HS-27A (cell line): ENCODE data around the gene LTO1.

Experiments
- DNase-seq: peaks from one replicate; pipeline ENCODE4 v3.0.0-alpha.2; 2012; ENCODE audit warnings: low read depth, missing footprints

LTO1 gene

DNA sequence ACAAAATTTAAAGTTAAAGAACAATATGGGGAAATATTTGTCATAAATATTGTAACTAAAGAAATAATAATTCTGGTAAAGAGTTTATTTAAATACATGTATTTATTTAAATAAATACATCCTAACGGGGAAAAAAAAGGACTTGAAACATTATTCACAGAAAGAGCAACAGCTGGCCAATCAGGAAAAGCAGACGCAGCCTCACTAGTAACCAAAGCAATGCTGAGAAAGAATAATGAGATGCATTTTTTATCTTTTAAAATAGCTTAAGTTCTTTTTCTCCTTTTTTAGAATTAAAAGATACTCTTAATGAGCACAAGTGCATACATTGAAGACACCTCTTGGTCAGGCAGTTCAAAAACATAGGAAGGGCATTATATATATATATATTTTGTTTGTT is 2.6 kb upstream of the LTO1 start:
- no peak for DNase-seq

DNA sequence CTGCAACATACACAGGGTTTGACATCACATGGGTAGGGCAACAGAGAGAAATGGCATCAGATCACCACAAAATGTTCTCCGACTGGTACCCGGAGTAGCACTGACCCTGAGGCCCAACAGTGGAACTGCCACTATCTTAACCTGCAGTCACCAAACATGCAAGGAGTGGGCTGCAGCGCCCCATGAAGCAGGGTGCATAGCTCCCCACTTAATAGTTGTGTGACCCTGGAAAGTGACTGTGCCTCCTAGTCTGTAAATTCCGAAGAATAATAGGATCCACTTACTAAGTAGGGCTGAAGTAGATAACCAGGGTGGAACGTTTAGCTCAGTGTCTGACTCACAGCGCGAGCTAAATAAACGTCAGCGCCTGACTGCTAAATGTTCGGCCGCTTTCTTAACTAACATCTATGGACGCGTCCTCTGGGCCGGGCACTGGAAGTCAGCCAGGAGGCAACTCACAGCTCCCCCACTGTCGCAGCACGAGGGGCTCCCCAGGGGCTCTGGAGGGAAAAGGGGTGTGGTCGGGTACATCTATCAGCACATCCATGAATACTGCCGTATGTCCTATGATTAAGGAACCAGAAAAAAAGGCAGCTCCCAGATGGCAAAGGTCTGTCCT is 777 bp downstream of the LTO1 start:
- DNase-seq: peak; percentile 40

DNA sequence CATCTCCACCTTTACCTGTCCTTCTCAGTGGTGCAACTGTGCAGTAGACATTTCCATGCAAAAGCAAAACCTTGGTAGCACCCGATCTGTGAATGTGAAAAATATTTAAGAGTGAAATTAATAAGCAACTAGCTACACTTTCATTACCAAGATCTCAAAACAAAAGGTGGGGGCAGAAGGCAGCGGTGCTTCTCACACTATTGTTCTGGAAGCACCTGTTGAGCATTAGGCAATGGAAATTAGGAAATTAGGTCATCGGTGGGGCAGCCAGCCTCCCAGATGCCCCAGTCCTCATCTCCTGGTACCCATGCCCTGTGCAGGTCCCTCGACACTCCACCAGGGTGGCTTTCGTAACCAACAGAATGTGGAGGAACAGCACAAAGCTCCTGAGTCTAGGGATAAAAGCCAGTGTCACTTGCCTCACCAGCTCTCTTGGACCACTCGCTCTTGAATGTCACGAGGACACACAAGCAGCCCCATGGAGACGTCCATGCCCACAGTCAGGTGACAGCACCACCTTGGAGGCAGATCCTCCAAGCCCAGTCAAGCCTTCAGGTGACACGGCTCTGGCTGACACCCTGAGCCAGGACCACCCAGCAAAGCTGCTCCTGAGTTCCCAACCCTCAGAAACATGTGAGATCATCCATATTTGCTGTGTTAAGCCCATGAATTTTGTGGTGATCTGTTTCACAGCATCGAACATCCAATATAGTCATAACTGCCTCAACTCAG is 3.3 kb downstream of the LTO1 start:
- DNase-seq: no peak

DNA sequence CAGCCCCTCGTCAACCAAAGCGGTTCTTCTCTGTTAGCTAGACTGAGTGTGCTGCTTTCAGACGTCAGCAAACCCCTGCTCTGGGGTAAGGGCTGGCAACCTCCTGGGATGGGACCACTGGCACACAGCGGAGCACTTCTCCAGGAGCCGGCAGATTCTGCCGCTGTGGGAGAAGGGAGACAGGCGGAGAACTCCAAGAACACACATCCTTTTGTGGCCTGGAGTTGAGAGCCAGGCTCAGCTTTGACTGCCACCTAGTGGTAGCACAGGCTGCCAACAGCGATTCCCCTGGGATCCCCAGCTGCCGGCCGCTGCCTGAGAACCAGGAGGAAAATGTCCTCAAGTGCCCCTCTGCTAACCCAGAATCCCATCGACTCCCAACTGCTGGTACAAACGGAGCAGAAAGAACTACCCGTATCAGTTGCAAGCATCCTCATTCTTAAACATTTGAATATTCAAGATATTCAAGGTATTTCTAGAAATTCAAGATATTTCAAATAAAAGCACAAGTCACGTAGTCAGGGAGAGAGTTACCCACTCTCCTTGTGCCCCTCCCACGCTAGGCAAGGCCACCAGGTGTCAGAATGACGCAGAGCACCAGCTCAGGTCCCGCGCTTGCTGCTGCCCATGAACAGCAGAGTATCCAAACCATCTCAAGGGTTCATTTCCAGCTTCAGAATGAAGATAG is 4.9 kb downstream of the LTO1 start:
- DNase-seq: no peak

DNA sequence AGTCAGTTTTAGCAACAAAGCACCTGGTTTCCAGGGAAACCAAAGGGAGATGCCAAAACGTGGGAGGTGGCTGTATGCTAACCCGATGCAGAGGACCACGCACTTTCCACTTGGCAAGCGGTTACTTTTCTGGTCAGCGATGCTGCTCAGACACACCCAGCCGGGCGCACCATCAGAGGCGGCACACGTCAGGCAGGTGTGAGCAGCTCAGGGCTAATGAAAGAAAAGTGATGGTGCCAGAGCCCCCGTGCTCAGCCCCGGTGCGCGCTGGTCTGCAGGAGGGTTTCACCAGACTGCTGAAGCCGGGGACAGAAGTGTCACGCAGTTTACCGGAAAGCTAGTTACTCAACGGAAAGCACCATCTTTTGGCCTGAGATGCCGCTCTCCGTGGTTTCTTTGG is 5.7 kb downstream of the LTO1 start:
- DNase-seq: no peak

GRCh38 chr11:69667619-69668604 is 7.2 kb downstream of the LTO1 start:
- no peak for DNase-seq

DNA sequence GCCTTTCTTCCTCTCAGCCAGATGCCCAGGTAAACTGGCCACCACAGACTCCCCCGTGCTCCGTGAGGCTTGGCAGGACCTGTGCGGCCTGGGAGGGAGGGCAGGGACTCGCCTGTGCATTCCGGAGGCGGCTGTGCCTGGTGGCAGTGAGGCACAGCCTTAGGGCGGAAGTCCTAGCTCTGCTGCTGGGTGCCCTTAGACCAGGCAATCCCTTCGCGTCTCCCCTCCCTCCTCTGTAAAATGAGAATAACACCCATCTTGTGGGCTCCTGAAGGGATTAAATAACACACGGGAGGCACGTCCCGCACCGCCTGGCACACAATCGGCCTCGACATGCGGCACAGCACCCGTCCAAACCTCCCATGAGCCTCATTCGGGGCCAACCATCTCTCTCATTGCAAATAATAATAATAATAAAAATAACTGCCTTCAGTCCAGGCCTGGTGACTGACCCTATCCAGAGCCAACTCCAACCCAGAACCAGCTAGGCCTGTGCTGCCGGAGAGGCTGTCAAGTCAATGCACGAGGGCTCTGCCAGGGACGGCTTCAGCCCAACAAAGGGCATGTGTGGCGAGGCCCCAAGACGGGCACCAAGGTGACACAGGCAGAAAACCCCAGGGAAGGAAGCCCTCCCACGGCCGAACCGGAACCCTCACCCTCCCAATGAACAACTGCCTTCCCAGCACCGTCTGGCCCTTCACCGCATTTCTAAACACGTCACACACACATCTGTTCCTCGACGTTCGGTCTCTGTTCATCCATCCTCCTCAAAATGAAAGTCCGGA is 8.2 kb downstream of the LTO1 start:
- DNase-seq: no peak

GRCh38 chr11:69666261-69666660 is 8.9 kb downstream of the LTO1 start:
- DNase-seq: no peak

DNA sequence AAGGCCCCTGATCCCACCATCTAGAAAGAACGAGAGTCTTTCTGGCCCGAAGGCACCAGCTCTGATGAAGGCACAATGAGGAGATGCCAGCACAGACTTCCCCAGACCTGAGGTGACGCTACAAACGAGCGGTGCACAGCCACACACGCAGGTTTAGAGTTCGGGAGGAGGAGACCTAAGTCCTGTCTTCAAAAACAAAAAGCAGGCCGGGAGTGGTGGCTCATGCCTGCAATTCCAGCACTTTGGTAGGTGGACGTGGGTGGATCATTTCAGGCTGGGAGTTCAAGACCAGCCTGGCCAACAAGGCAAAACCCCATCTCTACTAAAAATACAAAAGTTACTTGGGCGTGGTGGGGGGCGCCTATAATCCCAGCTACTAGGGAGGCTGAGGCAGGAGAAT is 9.5 kb downstream of the LTO1 start:
- DNase-seq: no peak

DNA sequence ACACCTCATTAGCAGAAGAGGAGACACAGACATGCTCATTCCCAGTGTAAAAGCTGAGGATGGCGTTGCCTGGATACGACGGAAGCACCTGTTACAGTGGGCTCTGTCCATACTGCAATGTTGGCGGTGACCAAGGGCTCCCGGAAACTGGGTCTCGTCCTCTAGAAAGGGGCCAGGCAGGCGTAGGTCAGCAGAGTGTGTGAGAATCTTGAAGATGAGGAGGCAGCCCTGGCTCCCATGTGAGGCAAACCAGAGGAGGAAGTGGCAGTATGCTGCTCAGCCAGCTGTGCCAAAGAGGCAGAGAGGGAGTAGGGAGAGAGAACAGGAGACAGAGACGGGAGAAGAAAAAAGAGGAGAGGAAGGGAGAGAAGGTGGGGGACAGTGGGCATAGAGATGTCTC is 10.3 kb downstream of the LTO1 start:
- no peak for DNase-seq

DNA sequence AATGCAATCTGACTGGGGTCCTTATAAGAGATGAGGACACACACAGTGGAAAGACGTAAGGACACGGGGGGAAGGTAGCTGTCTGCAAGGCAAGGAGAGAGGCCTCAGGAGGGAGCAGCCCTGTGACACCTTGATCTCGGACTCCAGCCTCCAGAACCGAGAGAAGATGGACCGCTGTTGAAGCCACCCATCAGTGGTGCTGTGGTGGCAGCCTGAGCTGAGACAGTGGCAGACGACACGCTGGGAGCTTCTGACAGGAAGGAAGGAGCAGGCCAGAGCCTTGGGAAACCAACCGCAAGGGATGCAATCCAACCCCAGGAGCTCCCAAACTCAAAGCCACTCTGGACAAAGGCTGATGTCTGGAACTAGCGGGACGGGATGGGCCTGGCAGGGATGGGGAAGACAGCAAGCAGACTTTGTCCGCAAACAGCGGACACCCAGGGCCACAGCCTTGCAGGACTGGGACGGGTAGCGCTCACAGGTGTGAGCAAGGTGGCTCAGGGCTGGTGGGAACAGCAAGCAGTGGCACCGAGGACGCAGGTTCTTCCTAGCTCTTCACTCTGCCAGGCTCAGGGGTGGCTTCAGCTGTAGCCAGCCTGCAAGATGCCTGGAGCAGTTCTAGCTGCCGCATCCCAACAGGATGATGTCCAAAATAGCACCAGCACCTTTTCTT is 10.9 kb downstream of the LTO1 start:
- DNase-seq: no peak

DNA sequence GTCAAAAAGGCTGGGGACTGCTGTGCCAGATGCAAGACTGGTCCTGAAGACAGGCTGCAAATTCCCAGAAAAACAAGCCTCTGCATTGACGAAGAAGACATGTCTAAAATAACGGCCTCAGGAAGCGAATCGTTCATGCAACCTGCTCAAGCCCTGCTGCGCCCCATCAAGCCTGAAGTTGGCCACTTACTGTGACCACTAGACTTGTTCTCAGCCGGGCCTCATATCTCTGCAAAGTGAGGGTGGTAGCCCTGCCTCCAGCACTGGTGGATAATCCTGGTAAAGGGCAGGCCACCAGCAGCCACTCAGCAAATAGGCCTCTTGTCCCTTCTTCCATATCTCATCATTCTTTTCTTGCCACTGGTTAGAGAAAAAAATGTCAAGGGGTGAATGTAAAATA is 11.8 kb downstream of the LTO1 start:
- no peak for DNase-seq

DNA sequence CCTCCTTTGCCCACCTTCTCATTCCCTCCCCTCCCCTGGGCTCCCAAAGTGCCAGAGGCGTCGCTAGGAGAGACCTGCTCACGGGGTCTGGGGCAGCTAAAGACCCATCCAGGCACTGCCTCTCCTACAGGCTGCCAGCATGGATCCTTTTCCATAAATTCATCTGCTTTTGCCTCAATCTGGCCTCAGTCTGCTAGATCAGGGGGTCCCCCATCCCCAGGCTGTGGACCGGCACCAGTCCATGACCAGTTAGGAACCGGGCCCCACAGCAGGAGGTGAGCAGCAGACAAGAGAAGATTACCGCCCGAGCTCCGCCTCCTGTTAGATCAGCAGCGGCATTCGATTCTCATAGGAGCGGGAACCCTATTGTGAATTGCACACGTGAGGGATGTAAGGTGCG is 12.3 kb downstream of the LTO1 start:
- no peak for DNase-seq

DNA sequence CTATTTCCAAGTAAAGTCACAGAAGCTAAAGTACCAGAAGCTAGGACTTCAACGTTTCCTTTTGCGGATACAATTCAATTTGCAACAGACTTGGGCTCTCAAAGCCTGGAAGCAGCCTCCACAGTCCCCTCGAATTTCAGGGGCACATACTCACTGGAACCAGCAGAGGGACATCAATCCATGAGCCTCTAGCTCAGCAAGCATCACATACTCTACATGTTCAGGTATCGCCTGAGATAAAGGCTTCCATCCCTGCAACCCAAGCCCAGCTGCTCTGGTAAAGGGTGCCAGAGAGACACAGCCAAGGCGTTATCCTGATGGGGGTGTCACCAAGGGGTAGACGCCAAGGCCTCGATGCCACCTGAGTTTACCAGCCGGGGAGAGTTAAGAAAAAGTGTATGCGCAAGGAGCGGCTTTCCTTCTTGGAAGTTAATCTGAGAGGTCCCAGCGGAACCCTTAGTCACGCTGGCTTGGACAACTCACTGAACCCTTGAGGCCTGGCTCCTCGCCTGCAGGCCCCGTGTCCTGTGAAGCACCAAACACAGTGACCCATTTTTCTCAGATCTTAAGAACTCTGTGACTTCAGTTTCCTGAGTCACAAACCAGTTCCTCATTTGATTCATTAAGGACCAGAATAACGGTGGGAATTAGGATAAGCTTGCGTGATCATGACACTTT is 13.0 kb downstream of the LTO1 start:
- DNase-seq: no peak

GRCh38 chr11:69661413-69661715 is 13.8 kb downstream of the LTO1 start:
- DNase-seq: no peak

DNA sequence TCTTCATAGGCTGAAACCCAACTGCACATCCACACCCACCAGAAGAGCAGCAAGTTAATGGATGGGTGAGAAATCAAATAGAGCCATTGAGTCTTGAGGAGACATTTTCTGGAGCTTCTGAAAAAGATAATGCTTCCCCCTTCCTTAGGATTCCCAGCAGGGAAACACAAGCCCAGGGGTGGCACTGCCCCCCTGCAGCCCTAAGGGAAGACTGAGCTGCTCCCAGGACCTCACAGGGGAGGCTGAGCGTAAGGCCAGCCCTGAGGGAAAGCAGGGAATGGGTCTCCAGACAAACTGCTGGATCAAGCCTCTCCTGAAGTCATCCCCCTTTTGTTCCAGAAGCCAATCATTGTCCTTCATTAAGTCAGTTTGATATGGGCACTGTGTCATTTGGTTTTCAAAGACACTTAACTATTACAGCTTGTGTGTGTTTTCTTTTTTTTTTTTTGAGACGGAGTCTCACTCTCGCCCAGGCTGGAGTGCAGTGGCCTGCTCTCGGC is 15.1 kb downstream of the LTO1 start:
- no peak for DNase-seq

GRCh38 chr11:69659591-69659990 is 15.6 kb downstream of the LTO1 start:
- no peak for DNase-seq

DNA sequence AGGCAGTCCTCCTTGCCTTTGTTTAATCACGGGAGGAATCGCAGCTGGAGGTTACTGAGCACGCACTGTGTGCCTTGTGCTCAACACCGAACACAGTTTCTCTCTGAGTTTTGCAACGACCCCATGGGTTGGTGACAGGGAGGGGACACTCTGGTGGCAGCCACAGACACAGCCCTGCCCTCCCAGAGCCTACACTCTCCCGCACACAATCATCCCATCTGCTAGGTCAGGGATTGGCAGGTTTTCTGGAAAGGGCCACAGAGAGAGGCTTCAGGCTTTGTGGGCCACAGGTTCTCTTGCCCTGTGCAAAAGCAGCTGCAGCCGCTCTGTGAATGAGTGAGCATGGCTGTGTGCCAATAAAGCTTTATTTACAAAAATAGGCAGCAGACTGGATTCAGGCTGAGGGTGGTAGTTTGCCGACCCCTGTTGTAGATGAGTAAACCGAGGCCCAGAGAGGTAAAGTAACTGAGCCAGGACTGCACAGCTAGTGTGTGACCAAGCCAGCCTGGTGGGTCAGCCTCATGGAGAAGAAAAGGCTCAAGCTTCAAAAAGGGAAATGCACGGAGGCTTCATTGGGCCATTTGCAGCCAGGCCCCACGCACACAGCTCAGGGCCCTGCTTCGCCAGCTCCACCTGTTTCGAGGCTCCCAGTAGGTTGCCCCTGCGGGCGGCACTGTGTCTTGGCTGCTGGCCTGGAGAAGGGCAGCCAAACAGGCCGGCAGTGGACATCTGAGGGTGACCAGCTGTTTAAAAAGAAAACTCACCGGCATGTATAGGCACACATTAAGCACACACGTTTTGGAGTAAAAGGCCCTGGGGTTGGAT is 16.3 kb downstream of the LTO1 start:
- DNase-seq: no peak

- no peak for DNase-seq
Measured at GRCh38 chr11:69657911-69658625, 17.1 kb downstream of the LTO1 start.
